ENCODE results near the gene LRRC4.

DNA sequence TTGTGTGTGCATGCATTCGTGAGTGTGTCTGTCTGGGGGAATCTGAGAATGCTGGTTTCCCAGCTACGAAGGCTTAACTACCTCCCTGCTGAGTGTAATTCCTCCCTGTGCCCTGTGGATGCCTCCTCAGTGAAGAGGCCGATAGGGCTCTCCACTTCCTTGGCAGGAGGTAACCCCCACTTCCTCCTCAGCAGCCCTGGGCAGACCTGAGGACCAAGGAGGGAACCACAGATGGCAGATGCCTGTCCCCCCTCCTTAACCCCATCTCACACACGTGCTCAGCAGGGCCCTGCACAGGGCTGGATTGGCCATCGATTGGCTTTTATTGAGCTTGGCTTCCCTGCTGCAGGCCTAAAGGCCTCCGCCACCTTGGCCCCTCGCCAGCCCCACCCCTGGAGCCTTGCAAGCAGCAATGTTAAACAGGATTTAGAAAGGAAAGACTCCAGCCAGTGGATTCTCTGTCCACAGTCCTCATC, 45.6 kb upstream of the LRRC4 start:
- TF ChIP-seq, protein P1, sequence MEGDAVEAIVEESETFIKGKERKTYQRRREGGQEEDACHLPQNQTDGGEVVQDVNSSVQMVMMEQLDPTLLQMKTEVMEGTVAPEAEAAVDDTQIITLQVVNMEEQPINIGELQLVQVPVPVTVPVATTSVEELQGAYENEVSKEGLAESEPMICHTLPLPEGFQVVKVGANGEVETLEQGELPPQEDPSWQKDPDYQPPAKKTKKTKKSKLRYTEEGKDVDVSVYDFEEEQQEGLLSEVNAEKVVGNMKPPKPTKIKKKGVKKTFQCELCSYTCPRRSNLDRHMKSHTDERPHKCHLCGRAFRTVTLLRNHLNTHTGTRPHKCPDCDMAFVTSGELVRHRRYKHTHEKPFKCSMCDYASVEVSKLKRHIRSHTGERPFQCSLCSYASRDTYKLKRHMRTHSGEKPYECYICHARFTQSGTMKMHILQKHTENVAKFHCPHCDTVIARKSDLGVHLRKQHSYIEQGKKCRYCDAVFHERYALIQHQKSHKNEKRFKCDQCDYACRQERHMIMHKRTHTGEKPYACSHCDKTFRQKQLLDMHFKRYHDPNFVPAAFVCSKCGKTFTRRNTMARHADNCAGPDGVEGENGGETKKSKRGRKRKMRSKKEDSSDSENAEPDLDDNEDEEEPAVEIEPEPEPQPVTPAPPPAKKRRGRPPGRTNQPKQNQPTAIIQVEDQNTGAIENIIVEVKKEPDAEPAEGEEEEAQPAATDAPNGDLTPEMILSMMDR (IDR thresholded peaks at IDR 0.05; ENCODE audit: low read length), result no peak
- TF ChIP-seq EZH2 (optimal IDR thresholded peaks at IDR 0.05; ENCODE audit: low read depth, low read length) (no peak), EZH2phosphoT487 (IDR thresholded peaks at IDR 0.05; ENCODE audit: low read length) (no peak)

Measured in MM.1S (cell line).